ENCODE data around the gene HM13.
A peak's percentile ranks its signal among the peaks of the same experiment; 100 is the strongest.

Gene HM13

DNA sequence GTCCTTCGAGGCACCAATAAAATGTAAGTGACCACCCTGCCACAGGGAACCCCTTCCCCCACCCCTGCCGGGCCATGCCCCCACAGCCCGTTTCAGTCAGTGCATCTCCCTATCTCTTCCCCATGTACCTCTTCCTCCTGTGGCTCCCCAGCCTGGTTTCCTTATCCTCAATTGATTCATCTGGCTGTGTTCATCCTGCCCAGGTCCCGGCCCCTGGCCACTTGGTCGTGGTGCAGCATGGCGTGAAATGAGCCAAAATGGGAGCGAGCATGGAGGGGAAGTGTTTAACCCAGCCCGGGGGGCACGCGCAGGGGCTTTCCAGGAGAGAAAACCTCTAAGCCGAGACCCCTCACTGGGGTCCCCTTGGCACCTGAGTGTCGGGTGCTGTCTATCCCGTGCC, 35.9 kb downstream of the HM13 start:
- H3K27me3 ChIP-seq (ENCODE audit: insufficient read depth, low read depth) = no peaks in the 10 kb centered on the region
- no peak overlapping the region for H3K9ac ChIP-seq
- TF ChIP-seq, protein P1, sequence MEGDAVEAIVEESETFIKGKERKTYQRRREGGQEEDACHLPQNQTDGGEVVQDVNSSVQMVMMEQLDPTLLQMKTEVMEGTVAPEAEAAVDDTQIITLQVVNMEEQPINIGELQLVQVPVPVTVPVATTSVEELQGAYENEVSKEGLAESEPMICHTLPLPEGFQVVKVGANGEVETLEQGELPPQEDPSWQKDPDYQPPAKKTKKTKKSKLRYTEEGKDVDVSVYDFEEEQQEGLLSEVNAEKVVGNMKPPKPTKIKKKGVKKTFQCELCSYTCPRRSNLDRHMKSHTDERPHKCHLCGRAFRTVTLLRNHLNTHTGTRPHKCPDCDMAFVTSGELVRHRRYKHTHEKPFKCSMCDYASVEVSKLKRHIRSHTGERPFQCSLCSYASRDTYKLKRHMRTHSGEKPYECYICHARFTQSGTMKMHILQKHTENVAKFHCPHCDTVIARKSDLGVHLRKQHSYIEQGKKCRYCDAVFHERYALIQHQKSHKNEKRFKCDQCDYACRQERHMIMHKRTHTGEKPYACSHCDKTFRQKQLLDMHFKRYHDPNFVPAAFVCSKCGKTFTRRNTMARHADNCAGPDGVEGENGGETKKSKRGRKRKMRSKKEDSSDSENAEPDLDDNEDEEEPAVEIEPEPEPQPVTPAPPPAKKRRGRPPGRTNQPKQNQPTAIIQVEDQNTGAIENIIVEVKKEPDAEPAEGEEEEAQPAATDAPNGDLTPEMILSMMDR (conservative IDR thresholded peaks at IDR 0.05; ENCODE audit: low read depth, low read length) = no peak
- H3K36me3 ChIP-seq (ENCODE audit: insufficient read depth) = peaks cover 11% of the 10 kb centered on the region; the same call in 1 of the 2 replicates
- no peak overlapping the region for H3K27ac ChIP-seq
- no peak overlapping the region for H3K4me2 ChIP-seq
- no peak overlapping the region for H2AFZ ChIP-seq (ENCODE audit: low read depth)
- H3K79me2 ChIP-seq (ENCODE audit: insufficient read depth, low read depth) = peaks cover 19% of the 10 kb centered on the region
- no peak overlapping the region for H3K4me3 ChIP-seq (IDR thresholded peaks at IDR 0.05; ENCODE audit: insufficient read depth, low read depth, low read length)
- peaks cover 6% of the 10 kb centered on the region for H3K4me1 ChIP-seq (ENCODE audit: low read depth, poor library complexity, severe bottlenecking)
- no peaks in the 10 kb centered on the region for H4K20me1 ChIP-seq (ENCODE audit: insufficient read depth)

DNA sequence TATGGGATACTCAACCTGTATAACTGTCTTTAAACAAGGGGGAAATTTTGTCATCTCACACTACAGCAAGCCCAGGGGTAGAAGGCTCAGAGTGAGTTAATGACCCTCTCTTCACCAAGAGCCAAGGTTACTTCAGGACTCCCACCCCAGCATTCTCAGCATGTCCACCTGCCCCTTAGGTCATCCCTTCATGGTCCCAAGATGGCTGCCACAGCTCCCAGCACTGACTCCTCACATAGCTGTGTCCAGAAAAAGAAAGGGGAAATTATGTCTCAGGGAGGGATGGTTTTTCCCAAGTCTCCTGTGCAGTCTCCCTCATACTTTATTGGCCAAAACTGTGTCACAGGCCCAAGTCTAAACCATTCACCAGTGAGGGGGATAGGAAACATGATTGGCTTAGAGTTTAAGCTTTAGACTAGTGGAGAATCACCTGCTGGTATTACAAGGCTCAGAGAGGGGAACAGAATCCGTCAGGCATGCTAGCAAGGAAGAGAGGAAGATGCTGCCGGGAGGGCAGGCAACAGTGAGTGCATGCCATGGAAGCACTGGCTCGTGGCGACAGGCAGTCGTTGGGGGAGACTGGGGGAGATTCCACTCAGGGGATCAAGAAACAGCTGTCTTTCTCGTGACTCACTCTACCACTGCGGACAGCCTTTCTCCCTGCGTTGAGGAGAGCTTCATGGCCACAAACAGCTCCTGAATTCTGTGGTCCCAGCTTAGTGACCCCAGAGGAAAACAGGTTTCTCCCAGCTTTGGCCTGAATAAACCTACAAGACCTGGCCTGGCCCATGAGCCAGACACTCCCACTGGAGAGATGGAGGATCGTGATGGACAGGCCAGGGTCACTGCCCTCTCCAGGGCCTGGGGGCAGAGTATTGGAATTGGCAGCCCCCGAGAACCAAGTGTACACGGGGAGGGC, 37.2 kb downstream of the HM13 start:
- H3K27ac ChIP-seq = no peak overlapping the region; the same call in 1 of the 2 replicates
- no peaks in the 10 kb centered on the region for H3K27me3 ChIP-seq (ENCODE audit: insufficient read depth, low read depth)
- TF ChIP-seq, protein P1 (conservative IDR thresholded peaks at IDR 0.05; ENCODE audit: low read depth, low read length) = no peak
- no peaks in the 10 kb centered on the region for H4K20me1 ChIP-seq (ENCODE audit: insufficient read depth)
- H3K9ac ChIP-seq = no peak overlapping the region
- peaks cover 19% of the 10 kb centered on the region for H3K79me2 ChIP-seq (ENCODE audit: insufficient read depth, low read depth)
- peaks cover 6% of the 10 kb centered on the region for H3K4me1 ChIP-seq (ENCODE audit: low read depth, poor library complexity, severe bottlenecking)
- H3K36me3 ChIP-seq (ENCODE audit: insufficient read depth) = peaks cover 11% of the 10 kb centered on the region; the same call in 1 of the 2 replicates
- H3K4me3 ChIP-seq (IDR thresholded peaks at IDR 0.05; ENCODE audit: insufficient read depth, low read depth, low read length) = no peak overlapping the region
- H3K4me2 ChIP-seq = no peak overlapping the region
- no peak overlapping the region for H2AFZ ChIP-seq (ENCODE audit: low read depth)

DNA sequence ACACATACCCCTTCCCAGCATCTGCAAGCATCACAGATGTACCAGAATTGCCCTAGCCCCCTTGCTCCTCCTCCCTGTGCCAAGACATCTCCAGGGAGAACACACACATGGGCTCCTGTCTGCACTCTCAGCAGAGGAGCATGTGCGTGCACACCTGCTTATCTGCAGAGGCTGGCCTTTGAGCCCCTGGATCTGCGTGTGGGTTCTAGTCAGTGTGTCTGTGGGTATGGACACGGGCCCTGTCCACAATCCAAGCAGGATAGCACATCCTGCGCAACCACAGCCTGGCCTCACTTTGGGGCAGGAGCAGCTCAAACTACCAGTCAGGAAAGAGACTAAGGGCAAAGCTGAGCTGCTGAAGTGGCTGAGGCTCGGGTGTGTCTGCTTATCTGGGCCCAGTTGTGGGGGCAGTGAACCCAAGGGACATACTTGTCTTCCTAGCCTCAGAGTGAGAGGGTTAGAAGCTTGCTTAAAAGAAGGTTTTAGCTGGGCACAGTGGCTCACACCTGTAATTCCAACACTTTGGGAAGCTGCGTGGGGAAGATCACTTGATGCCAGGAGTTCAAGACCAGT, 41.0 kb downstream of the HM13 start:
- Histone ChIP-seq H3K79me2 (ENCODE audit: insufficient read depth, low read depth) (no peaks in the 10 kb centered on the region), H3K27ac (no peak overlapping the region; the same call in 1 of the 2 replicates), H3K36me3 (ENCODE audit: insufficient read depth) (no peaks in the 10 kb centered on the region; the same call in 1 of the 2 replicates)

DNA sequence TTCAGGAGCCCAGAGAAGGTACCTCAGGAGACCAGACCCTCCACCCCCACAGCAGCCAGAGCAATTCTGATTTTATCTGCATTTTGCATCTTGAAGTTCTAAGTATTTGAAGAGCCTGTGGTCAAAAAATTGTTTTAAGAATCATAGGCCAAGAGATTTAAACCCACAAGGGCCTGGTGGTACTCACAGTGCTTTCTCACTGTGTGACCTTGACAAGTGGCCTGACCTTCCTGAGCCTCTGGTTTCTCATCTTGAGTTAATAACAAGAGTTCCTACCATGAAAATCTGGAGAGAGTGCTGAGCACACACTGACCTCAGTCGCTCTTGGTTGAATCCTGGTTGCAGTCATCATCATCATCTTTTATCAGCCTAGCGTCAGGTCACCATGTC, 45.5 kb downstream of the HM13 start:
- Histone ChIP-seq H3K9ac (peak overlapping the region; percentile 17; the same call in 1 of the 2 replicates), H2AFZ (ENCODE audit: low read depth) (no peak overlapping the region), H3K79me2 (ENCODE audit: insufficient read depth, low read depth) (no peaks in the 10 kb centered on the region), H4K20me1 (ENCODE audit: insufficient read depth) (no peaks in the 10 kb centered on the region), H3K27me3 (ENCODE audit: insufficient read depth, low read depth) (no peaks in the 10 kb centered on the region), H3K4me2 (peak overlapping the region; percentile 10; the same call in 1 of the 2 replicates), H3K36me3 (ENCODE audit: insufficient read depth) (no peaks in the 10 kb centered on the region; the same call in 1 of the 2 replicates), H3K27ac (peak overlapping the region; percentile 80), H3K4me1 (ENCODE audit: low read depth, poor library complexity, severe bottlenecking) (peaks cover 77% of the 10 kb centered on the region), H3K4me3 (IDR thresholded peaks at IDR 0.05; ENCODE audit: insufficient read depth, low read depth, low read length) (no peak overlapping the region)
- TF ChIP-seq, protein P1 (conservative IDR thresholded peaks at IDR 0.05; ENCODE audit: low read depth, low read length) = no peak

More for the DNA sequence above, 41.0 kb downstream of the HM13 start:
- Histone ChIP-seq H3K27me3 (ENCODE audit: insufficient read depth, low read depth) (no peaks in the 10 kb centered on the region), H3K9ac (no peak overlapping the region), H3K4me2 (no peak overlapping the region), H3K4me1 (ENCODE audit: low read depth, poor library complexity, severe bottlenecking) (peaks cover 33% of the 10 kb centered on the region), H2AFZ (ENCODE audit: low read depth) (no peak overlapping the region), H3K4me3 (IDR thresholded peaks at IDR 0.05; ENCODE audit: insufficient read depth, low read depth, low read length) (no peak overlapping the region), H4K20me1 (ENCODE audit: insufficient read depth) (no peaks in the 10 kb centered on the region)
- TF ChIP-seq, protein P1 (conservative IDR thresholded peaks at IDR 0.05; ENCODE audit: low read depth, low read length) = no peak

Data from KMS-11 (cell line).